HepG2 (cell line): ENCODE results near the gene ABCC3. TPM values are rescaled to one million over a fixed set of nuclear protein-coding genes. Genes with fewer than 3 reads are reported as not detected.

Source experiments
- ATAC-seq: fragments of 200-7000 bp; cut with Tn5 transposase; 3 replicates; pipeline ENCODE4 v1.9.1; 2020; ENCODE audit warnings: mild to moderate bottlenecking, moderate library complexity
- BruUV-seq: library from RNA; stranded (reverse); fragments of 400-500 nt; replicated peaks from 2 replicates; lab custom pipeline; 2021; lab: Mats Ljungman, UMichigan
- CTCF ChIA-PET: fragments of 300-600 bp; formaldehyde crosslinking; extraction: SDS; loops from one replicate; lab custom pipeline; 2021; ENCODE audit warnings: low total read pairs, inconsistent platforms, low intra/inter-chr PET ratio; lab: Yijun Ruan, JAX
- POLR2A ChIA-PET: fragments of 350-600 bp; sonication (Branson Sonifier 250); formaldehyde crosslinking; loops from one replicate; lab custom pipeline; 2020; ENCODE audit warnings: antibody characterized with exemption, inconsistent platforms; lab: Yijun Ruan, JAX
- DNase-seq: peaks from one replicate; pipeline ENCODE4 v3.0.0-alpha.2; 2015; ENCODE audit warnings: low spot score
- FAIRE-seq: peaks from 3 replicates; lab custom pipeline; 2011; peaks lifted over from hg19 to GRCh38; lab: Jason Lieb, UNC
- H2AFZ ChIP-seq: one replicate; pipeline ENCODE4 v1.6.1; 2011; ENCODE audit warnings: low read length, inconsistent platforms
- H3K27ac ChIP-seq: fragments of 300-600 bp; 3 replicates; pipeline ENCODE4 v1.8.0; 2011; ENCODE audit warnings: mixed run types, mild to moderate bottlenecking, mixed read lengths, low read length, inconsistent platforms; ENCODE audit not compliant: insufficient read depth; ENCODE audit errors: extremely low read length
- H3K27me3 ChIP-seq, 2 experiments: fragments of 200-600 bp in 1 of 2; 2 replicates in 1 of 2; 3 replicates in 1 of 2; pipeline versions ENCODE4 v1.6.0 to v1.8.0; 2011; ENCODE audit warnings: low read length in 2 of 2, mild to moderate bottlenecking in 2 of 2, moderate library complexity in 2 of 2, inconsistent platforms in 1 of 2; ENCODE audit not compliant: insufficient read depth in 2 of 2, control insufficient read depth in 1 of 2
- H3K36me3 ChIP-seq, 2 experiments: fragments of 200-600 bp in 1 of 2; replicated peaks in 1 of 2; 2 replicates in 1 of 2; 3 replicates in 1 of 2; pipeline versions ENCODE4 v1.5.1 to v1.8.0; 2011; ENCODE audit warnings: low read length in 2 of 2, inconsistent platforms in 1 of 2; ENCODE audit not compliant: insufficient read depth in 2 of 2, control insufficient read depth in 1 of 2
- H3K4me1 ChIP-seq: 2 replicates; pipeline ENCODE4 v1.5.1; 2012; ENCODE audit warnings: low read length, inconsistent platforms; ENCODE audit not compliant: insufficient read depth
- H3K4me2 ChIP-seq: 2 replicates; pipeline ENCODE4 v1.6.0; 2011; ENCODE audit warnings: low read depth, low read length, inconsistent platforms
- H3K4me3 ChIP-seq, 3 experiments: fragments of 200-600 bp in 1 of 3; sonication (generic), shearing (Covaris generic) in 1 of 3; replicated peaks in 1 of 3; 2 replicates each; pipeline ENCODE4 v1.5.1; 2011 to 2016; ENCODE audit warnings: low read length in 3 of 3, inconsistent platforms in 2 of 3, low read depth in 2 of 3, mild to moderate bottlenecking in 2 of 3, control low read depth in 1 of 3, mixed read lengths in 1 of 3; ENCODE audit not compliant: insufficient read depth in 1 of 3
- H3K79me2 ChIP-seq: one replicate; pipeline ENCODE4 v1.6.1; 2011; ENCODE audit warnings: low read length, inconsistent platforms; ENCODE audit not compliant: insufficient read depth
- H3K9ac ChIP-seq: 2 replicates; pipeline ENCODE4 v1.6.0; 2011; ENCODE audit warnings: mild to moderate bottlenecking, low read depth, low read length, inconsistent platforms; ENCODE audit not compliant: insufficient read depth
- H3K9me3 ChIP-seq: 2 replicates; pipeline ENCODE4 v1.5.1; 2012; ENCODE audit warnings: mild to moderate bottlenecking, low read length
- H4K20me1 ChIP-seq: 2 replicates; pipeline ENCODE4 v1.6.0; 2011; ENCODE audit warnings: inconsistent platforms, mild to moderate bottlenecking, low read length, moderate library complexity; ENCODE audit not compliant: insufficient read depth
- FUBP1 ChIP-seq: sonication (generic); formaldehyde crosslinking; IDR thresholded peaks from 2 replicates; pipeline ENCODE4 v1.5.1; 2020; ENCODE audit warnings: missing genetic modification reagents, mild to moderate bottlenecking, borderline replicate concordance
- ZNF629 ChIP-seq: sonication (generic); formaldehyde crosslinking; conservative IDR thresholded peaks from 2 replicates; pipeline ENCODE4 v1.5.0; 2020; ENCODE audit warnings: missing genetic modification reagents
- ZNF646 ChIP-seq: sonication (generic); formaldehyde crosslinking; IDR thresholded peaks from 2 replicates; pipeline ENCODE4 v1.9.0; 2021; ENCODE audit warnings: mild to moderate bottlenecking, missing genetic modification reagents
- WGBS: methylation state at CpG from one replicate; pipeline ENCODE4 v1.1.6; 2017; ENCODE audit warnings: low lambda C conversion rate; 5-methylcytosine and 5-hydroxymethylcytosine counted together
- in situ Hi-C: cut with HindIII; loops from 2 replicates; pipeline ENCODE4 v1.10.0; 2017; ENCODE audit warnings: low pct_unique_long_range_greater_than_20kb; ENCODE audit not compliant: extremely low pct_ligation_motif_present
- intact Hi-C: fragments of 100-400 bp; cut with micrococcal nuclease; formaldehyde crosslinking; loops from one replicate; pipeline ENCODE4 v1.10.0; 2022; ENCODE audit not compliant: unreplicated experiment
- polyA plus RNA-seq, 8 experiments: library from polyadenylated mRNA; depleted of rRNA in 3 of 8; stranded (reverse) in 7 of 8; unstranded in 1 of 8; fragments of >200 nt; fragmentation: Illumina TruSeq in 4 of 8; extraction: Trizol in 4 of 8; gene quantifications; 2 replicates each; pipeline versions ENCODE4 v1.2.1 to v1.2.3, GENCODE V29; 2011 to 2016; ENCODE audit warnings: low read depth in 4 of 8, missing spikeins in 1 of 8, mixed read lengths in 1 of 8; ENCODE audit not compliant: insufficient read depth in 1 of 8
- total RNA-seq, 5 experiments: library from RNA; depleted of rRNA; stranded (reverse); fragments of >200 nt; fragmentation: Illumina TruSeq; extraction: Trizol; gene quantifications; 2 replicates each; pipeline ENCODE4 v1.2.3, GENCODE V29; 2016; ENCODE audit warnings: low read depth in 1 of 5

ABCC3 gene
- total and polyA plus RNA-seq, 2 of the 13 experiments (the other 11 are each of a cell fraction or from before 2014, with no cell fraction given) = 25.2 to 50.7 TPM

- Histone ChIP-seq H2AFZ (peak overlapping the region; percentile 12), H3K27ac (no peak overlapping the region), H3K9ac (0 out of 2 replicates have a peak overlapping the region, but pooled peaks have one; percentile 18), H3K36me3 (no peaks in the 10 kb centered on the region), H3K79me2 (peaks cover 11% of the 10 kb centered on the region), H3K27me3 (no peaks in the 10 kb centered on the region; a peak in 1 of 5 replicates), H3K9me3 (no peaks in the 10 kb centered on the region), H3K4me3 (no peak overlapping the region), H4K20me1 (peaks cover 8% of the 10 kb centered on the region), H3K4me2 (peak overlapping the region; percentile 72), H3K4me1 (peaks cover 35% of the 10 kb centered on the region)
- CTCF ChIA-PET = no interaction called here
- ATAC-seq = no peak
- DNase-seq = no peak
- FAIRE-seq = no peak
- BruUV-seq = no TSS peak
- intact Hi-C loops = no loop called here
- POLR2A ChIA-PET = interaction anchor here (1.3 to 4.2 kb wide), 8 partner anchors 7 to 173 kb away, joined by 3 to 54 read pairs (median 5); partner anchors contain the start of gene ANKRD40
- 81% methylated on average over 3 of the region's 3 CpGs for WGBS
- in situ Hi-C loops = no loop called here
- TF ChIP-seq ZNF646 (0 out of 2 replicates have a peak, but pooled peaks have one; percentile 2), ZNF629 (0 out of 2 replicates have a peak, but pooled peaks have one; percentile 21), FUBP1 (CRISPR knock-in tag) (no peak)
Measured at GRCh38 chr17:50715471-50715870, 80.8 kb downstream of the ABCC3 start.
